Epidermal melanocyte (primary cell): ENCODE measurements around the gene DCP1B.

Experiments
- DNase-seq: peaks from one replicate; pipeline ENCODE4 v3.0.0; 2011; ENCODE audit warnings: low spot score; ENCODE audit not compliant: insufficient read length

Gene DCP1B

DNA sequence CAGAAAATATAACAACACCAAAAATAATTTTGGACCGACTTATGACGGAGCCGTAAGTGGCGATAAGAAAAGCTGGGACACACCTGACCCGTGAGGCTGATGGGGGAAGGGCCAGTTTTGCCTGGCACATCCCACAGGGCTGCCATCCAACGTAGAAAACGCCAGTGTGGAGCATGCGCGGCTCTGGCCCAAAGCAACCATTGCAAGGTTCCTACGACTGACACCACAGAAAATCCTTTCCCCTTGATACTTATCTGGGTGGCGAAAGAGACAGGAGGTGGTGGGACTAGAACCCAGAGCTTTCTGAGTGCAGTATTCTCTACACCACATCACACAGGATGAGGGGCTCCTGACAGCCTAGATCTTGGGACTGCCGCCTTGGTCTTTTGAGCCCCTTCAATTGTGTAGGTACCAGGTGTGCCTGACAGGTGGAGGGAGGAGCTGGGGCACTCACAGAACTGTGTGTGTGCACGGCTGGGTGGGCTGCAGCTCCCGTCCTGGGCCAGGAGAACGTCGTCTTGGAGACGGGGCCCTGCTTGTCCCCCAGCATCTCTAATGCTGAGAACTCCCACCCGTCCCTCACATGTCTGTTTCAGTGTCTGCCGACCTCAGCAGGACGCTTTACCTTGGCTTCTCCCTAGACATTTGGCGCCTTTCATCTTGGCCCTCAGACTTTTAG is 68.4 kb downstream of the DCP1B start:
- no peak for DNase-seq

GRCh38 chr12:1935242-1935641 is 69.0 kb downstream of the DCP1B start:
- no peak for DNase-seq

GRCh38 chr12:1934831-1935230 is 69.4 kb downstream of the DCP1B start:
- no peak for DNase-seq

- no peak for DNase-seq
Measured at GRCh38 chr12:1934068-1934467, 70.2 kb downstream of the DCP1B start.

GRCh38 chr12:1933342-1934051 is 70.8 kb downstream of the DCP1B start:
- DNase-seq: no peak

GRCh38 chr12:1932264-1932777 is 71.9 kb downstream of the DCP1B start:
- DNase-seq: no peak

- no peak for DNase-seq
Measured at GRCh38 chr12:1931642-1932041, 72.6 kb downstream of the DCP1B start.

GRCh38 chr12:1930803-1931597 is 73.3 kb downstream of the DCP1B start:
- peak; percentile 43 for DNase-seq

DNA sequence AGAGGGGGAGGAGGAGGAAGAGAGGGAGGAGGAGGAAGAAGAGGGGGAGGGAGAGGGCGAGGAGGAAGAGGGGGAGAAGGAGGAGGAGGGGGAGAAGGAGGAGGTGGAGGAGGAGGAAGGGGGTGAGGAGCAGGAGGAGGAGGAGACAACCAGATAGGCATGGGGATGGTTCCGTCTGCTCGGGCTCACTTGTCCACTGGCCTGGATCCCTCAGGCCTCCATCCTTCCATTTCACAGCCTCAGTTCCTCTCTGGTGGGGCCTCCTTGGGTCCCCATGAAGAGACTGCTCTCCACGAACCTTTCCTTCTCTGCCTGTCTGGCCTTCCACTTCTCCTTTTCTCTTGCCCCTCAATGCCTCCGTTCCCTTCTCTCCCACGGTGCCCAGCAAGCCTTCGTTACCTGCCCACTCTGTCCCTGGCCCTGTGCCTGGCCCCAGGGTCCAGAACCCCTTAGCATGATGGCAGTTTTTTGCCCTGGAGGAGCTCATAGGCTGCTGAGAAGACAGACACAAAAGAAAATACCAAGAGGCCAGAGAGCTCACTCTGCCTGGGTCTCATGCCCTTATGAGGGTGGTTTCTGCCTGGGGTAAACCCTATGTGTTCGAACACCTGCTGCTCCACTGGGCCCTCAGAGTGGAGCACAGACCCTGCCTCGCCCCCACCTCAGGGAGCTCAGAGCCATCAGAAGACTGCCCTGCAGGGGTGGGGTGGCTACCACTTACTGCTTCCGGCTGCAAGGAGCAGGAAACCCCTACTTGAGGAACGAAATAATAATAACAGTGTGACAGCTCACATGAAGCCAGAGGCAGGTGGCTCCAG is 74.1 kb downstream of the DCP1B start:
- no peak for DNase-seq

DNA sequence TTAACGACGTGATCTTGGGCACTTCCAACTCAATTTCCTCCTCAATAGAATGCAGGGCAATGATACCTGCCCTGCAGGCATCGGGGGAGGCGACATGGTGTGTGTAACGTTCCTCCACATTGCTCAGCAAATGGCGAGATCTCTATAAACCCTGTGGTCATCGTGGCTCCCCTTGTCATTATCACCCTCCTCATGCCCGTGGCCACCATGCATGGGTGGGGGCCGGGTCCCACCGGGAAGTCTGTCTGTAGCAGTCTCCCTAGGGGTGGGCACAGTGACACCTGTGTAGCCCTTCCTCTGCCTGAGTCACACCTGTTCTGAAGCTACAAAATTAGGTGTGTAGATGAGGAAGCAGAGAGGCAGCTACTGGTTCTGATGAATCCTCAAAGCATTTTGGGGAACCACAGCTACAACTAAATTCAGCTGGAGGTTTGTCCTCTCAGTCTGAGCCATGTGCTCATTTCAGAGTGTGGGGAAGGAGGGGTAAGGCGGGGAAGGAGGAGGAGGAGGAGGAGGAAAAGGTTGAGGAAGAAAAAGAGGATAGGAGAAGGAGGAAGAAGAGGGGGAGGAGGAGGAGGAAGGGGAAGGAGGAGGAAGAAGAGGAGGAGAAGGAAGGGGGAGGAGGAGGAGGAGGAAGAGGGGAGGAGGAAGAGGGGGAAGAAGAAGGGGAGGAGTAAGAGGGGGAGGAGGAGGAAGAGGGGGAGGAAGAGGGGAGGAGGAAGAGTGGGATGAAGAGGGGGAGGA is 74.8 kb downstream of the DCP1B start:
- no peak for DNase-seq

- DNase-seq: no peak
Measured at GRCh38 chr12:1928439-1929121, 75.7 kb downstream of the DCP1B start.

DNA sequence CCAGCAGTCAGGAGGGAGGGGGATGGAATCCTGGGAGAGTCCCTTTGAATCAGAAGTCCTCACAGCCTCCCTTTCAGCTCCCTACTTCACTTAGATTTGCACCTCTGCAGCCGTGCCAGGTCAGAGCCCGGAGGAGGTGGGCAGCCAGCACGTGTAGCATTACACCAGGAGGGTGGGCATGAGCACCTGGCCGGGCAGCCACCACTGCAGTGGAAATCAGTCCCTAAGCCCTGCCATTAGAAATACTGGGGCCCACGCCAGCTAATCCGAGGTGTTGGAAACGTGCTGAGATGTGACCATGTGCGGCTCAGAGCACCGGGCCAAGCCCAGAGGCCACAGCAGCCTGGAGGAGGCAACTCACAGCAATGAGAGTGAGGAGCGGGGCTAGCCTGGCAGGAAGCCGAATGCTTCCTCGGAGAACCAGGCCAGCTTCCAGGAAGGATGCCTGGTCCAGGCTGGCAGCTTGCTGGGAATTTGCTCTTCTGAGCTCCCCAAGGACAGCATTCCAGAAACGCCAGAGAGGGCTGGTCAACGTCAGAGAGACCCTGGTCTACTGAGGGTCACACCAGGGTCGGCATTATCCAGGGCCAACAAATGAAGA is 76.4 kb downstream of the DCP1B start:
- DNase-seq: peak; percentile 34

GRCh38 chr12:1927051-1927680 is 77.1 kb downstream of the DCP1B start:
- no peak for DNase-seq

- no peak for DNase-seq
Measured at GRCh38 chr12:1926251-1926657, 78.0 kb downstream of the DCP1B start.

DNA sequence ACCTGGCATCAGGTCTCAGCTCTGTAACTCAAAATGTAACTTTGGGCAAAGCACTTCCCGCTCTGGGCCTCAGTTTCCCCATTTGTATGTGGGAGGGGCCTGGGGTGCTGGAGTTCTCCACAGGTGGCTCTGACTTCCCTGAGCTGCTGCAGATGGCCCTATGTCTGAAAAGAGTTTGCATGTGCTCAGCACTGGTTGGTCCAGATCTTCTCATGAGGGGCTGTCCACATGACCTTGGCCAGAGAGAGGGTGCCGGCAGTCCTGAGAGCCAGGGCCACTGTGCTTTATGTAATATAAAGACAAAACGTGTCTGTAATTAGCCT is 78.6 kb downstream of the DCP1B start:
- no peak for DNase-seq

GRCh38 chr12:1924996-1925683 is 79.1 kb downstream of the DCP1B start:
- DNase-seq: no peak

GRCh38 chr12:1922985-1923384 is 81.3 kb downstream of the DCP1B start:
- DNase-seq: no peak

GRCh38 chr12:1922075-1922709 is 82.1 kb downstream of the DCP1B start:
- DNase-seq: no peak
